ENCODE measurements around the gene JAK3.

GRCh38 chr19:17834350-17835181, 13.2 kb downstream of the JAK3 start:
- no peak for TF ChIP-seq TAF1 (conservative IDR thresholded peaks at IDR 0.05)
- TF ChIP-seq SP1 (IDR thresholded peaks at IDR 0.05) = no peak
- TF ChIP-seq JUND (IDR thresholded peaks at IDR 0.05) = no peak
- no peak for TF ChIP-seq CTCF (IDR thresholded peaks at IDR 0.05; ENCODE audit: low read depth, low read length, missing input control)
- no peak for TF ChIP-seq REST (IDR thresholded peaks at IDR 0.05)
- TF ChIP-seq GABPA (IDR thresholded peaks at IDR 0.05 in 1 of 2, conservative IDR thresholded peaks at IDR 0.05 in 1 of 2) = no peak
- TF ChIP-seq RAD21 (IDR thresholded peaks at IDR 0.05) = no peak
